Mesenchymal stem cell (in vitro differentiated cells and primary cell): Measurements from ENCODE around the gene AVEN.

Experiments
- DNase-seq: peaks from one replicate; pipeline ENCODE4 v3.0.0-alpha.2; 2013
- H2AFZ ChIP-seq: one replicate; pipeline ENCODE4 v1.6.1; 2013; ENCODE audit warnings: low read depth, mild to moderate bottlenecking, control low read depth, inconsistent platforms, low read length, moderate library complexity
- H2AK5ac ChIP-seq: 2 replicates; pipeline ENCODE4 v1.6.1; 2013; ENCODE audit warnings: low read length, moderate library complexity, mild to moderate bottlenecking, inconsistent platforms; ENCODE audit not compliant: severe bottlenecking
- H2BK120ac ChIP-seq: one replicate; pipeline ENCODE4 v1.6.1; 2013; ENCODE audit warnings: low read depth, mild to moderate bottlenecking, inconsistent platforms, low read length, moderate library complexity
- H2BK12ac ChIP-seq, 2 experiments: one replicate each; pipeline ENCODE4 v1.6.1; 2013; ENCODE audit warnings: inconsistent platforms in 2 of 2, low read length in 2 of 2, mild to moderate bottlenecking in 2 of 2, moderate library complexity in 2 of 2, control low read depth in 1 of 2
- H2BK15ac ChIP-seq: one replicate; pipeline ENCODE4 v1.6.1; 2013; ENCODE audit warnings: mild to moderate bottlenecking, low read depth, inconsistent platforms; ENCODE audit not compliant: poor library complexity, severe bottlenecking
- H2BK5ac ChIP-seq: 2 replicates; pipeline ENCODE4 v1.6.1; 2013; ENCODE audit warnings: low read depth, mild to moderate bottlenecking, low read length, control low read depth, inconsistent platforms; ENCODE audit not compliant: poor library complexity, severe bottlenecking
- H3K14ac ChIP-seq, 2 experiments: one replicate each; pipeline ENCODE4 v1.6.1; 2013; ENCODE audit warnings: inconsistent platforms in 2 of 2, low read length in 2 of 2, control low read depth in 1 of 2, mild to moderate bottlenecking in 1 of 2, moderate library complexity in 1 of 2
- H3K18ac ChIP-seq, 2 experiments: one replicate each; pipeline ENCODE4 v1.6.1; 2013; ENCODE audit warnings: inconsistent platforms in 2 of 2, low read length in 2 of 2, control low read depth in 1 of 2, low read depth in 1 of 2, mild to moderate bottlenecking in 1 of 2
- H3K23ac ChIP-seq, 2 experiments: one replicate each; pipeline ENCODE4 v1.6.1; 2013; ENCODE audit warnings: inconsistent platforms in 2 of 2, low read length in 2 of 2, mild to moderate bottlenecking in 2 of 2, moderate library complexity in 2 of 2, control low read depth in 1 of 2
- H3K27ac ChIP-seq: 2 replicates; pipeline ENCODE4 v1.5.1; 2013; ENCODE audit warnings: mild to moderate bottlenecking, moderate library complexity, low read length, control low read depth, inconsistent platforms; ENCODE audit not compliant: poor library complexity, severe bottlenecking
- H3K27me3 ChIP-seq, 2 experiments: 2 replicates each; pipeline versions ENCODE4 v1.6.1 to v1.7.0; 2013; ENCODE audit warnings: low read length in 2 of 2, mild to moderate bottlenecking in 2 of 2, moderate library complexity in 2 of 2, control low read depth in 1 of 2, inconsistent platforms in 1 of 2; ENCODE audit not compliant: control insufficient read depth in 1 of 2, insufficient read depth in 1 of 2
- H3K36me3 ChIP-seq, 2 experiments: 2 replicates each; pipeline versions ENCODE4 v1.6.1 to v1.7.0; 2013; ENCODE audit warnings: low read length in 2 of 2, control low read depth in 1 of 2, inconsistent platforms in 1 of 2, low read depth in 1 of 2, mild to moderate bottlenecking in 1 of 2; ENCODE audit not compliant: insufficient read depth in 2 of 2, control insufficient read depth in 1 of 2
- H3K4ac ChIP-seq, 2 experiments: one replicate each; pipeline ENCODE4 v1.6.1; 2013; ENCODE audit warnings: inconsistent platforms in 2 of 2, low read length in 2 of 2, mild to moderate bottlenecking in 2 of 2, moderate library complexity in 2 of 2, control low read depth in 1 of 2, low read depth in 1 of 2
- H3K4me1 ChIP-seq: 2 replicates; pipeline ENCODE4 v1.6.1; 2013; ENCODE audit warnings: low read depth, low read length, control low read depth; ENCODE audit not compliant: control insufficient read depth, insufficient read depth
- H3K4me2 ChIP-seq: 2 replicates; pipeline ENCODE4 v1.6.1; 2013; ENCODE audit warnings: low read length, mild to moderate bottlenecking, inconsistent platforms; ENCODE audit not compliant: poor library complexity, severe bottlenecking
- H3K4me3 ChIP-seq, 2 experiments: 2 replicates each; pipeline versions ENCODE4 v1.5.1 to v1.7.0; 2013; ENCODE audit warnings: low read length in 2 of 2, mild to moderate bottlenecking in 2 of 2, control low read depth in 1 of 2, low read depth in 1 of 2; ENCODE audit not compliant: insufficient read depth in 1 of 2
- H3K79me1 ChIP-seq: replicated peaks from 2 replicates; pipeline ENCODE4 v1.6.1; 2013; ENCODE audit warnings: mild to moderate bottlenecking, control low read depth, low read length, inconsistent platforms; ENCODE audit not compliant: poor library complexity, severe bottlenecking
- H3K9ac ChIP-seq: 2 replicates; pipeline ENCODE4 v1.7.0; 2013; ENCODE audit warnings: mild to moderate bottlenecking, low read length, moderate library complexity
- H3K9me3 ChIP-seq: 2 replicates; pipeline ENCODE4 v1.7.0; 2013; ENCODE audit warnings: mild to moderate bottlenecking, low read length; ENCODE audit not compliant: control insufficient read depth
- H4K8ac ChIP-seq: one replicate; pipeline ENCODE4 v1.6.1; 2013; ENCODE audit warnings: inconsistent platforms, mild to moderate bottlenecking, low read length, moderate library complexity
- H4K91ac ChIP-seq: one replicate; pipeline ENCODE4 v1.6.1; 2013; ENCODE audit warnings: mild to moderate bottlenecking, low read length, inconsistent platforms
- WGBS: methylation state at CpG from one replicate; pipeline ENCODE4 v1.1.7; 2013; ENCODE audit warnings: mixed read lengths; 5-methylcytosine and 5-hydroxymethylcytosine counted together

Gene AVEN

GRCh38 chr15:34043391-34043790 lies 4.4 kb upstream of the AVEN start:
- no peak overlapping the region for H3K14ac ChIP-seq
- H3K23ac ChIP-seq, result no peak overlapping the region
- H3K9ac ChIP-seq, result no peak overlapping the region
- H2AFZ ChIP-seq, result no peak overlapping the region
- H2BK5ac ChIP-seq, result no peak overlapping the region
- no peak overlapping the region for H4K8ac ChIP-seq
- H3K4me3 ChIP-seq, result no peak overlapping the region
- H2BK15ac ChIP-seq, result no peak overlapping the region
- no peak overlapping the region for H2BK12ac ChIP-seq
- no peak overlapping the region for H3K4ac ChIP-seq
- H2BK120ac ChIP-seq, result no peak overlapping the region
- H3K4me2 ChIP-seq, result no peak overlapping the region
- H3K27me3 ChIP-seq, result no peaks in the 10 kb centered on the region
- peak; percentile 26 for DNase-seq
- no peaks in the 10 kb centered on the region for H3K36me3 ChIP-seq
- H3K4me1 ChIP-seq, result peaks cover 15% of the 10 kb centered on the region
- no peak overlapping the region for H2AK5ac ChIP-seq
- H3K9me3 ChIP-seq, result no peaks in the 10 kb centered on the region
- no peaks in the 10 kb centered on the region for H3K79me1 ChIP-seq
- no CpG with 5 or more reads among the region's 1 CpG for WGBS
- H3K27ac ChIP-seq, result no peak overlapping the region
- H4K91ac ChIP-seq, result no peak overlapping the region
- no peak overlapping the region for H3K18ac ChIP-seq

GRCh38 chr15:34039790-34040113 lies 748 bp upstream of the AVEN start:
- 100% methylated on average over 1 of the region's 1 CpG for WGBS
- DNase-seq, result no peak
- H2AFZ ChIP-seq, result no peak overlapping the region
- no peak overlapping the region for H2BK15ac ChIP-seq
- peak overlapping the region; percentile 97 for H3K9ac ChIP-seq
- no peak overlapping the region for H4K91ac ChIP-seq
- no peak overlapping the region for H3K4ac ChIP-seq
- peaks cover 2% of the 10 kb centered on the region for H3K4me1 ChIP-seq
- no peak overlapping the region for H2BK120ac ChIP-seq
- H2BK5ac ChIP-seq, result no peak overlapping the region
- H3K27me3 ChIP-seq, result no peaks in the 10 kb centered on the region
- H3K79me1 ChIP-seq, result no peaks in the 10 kb centered on the region
- no peak overlapping the region for H3K18ac ChIP-seq
- no peak overlapping the region for H2BK12ac ChIP-seq
- no peak overlapping the region for H3K14ac ChIP-seq
- no peak overlapping the region for H3K27ac ChIP-seq
- no peaks in the 10 kb centered on the region for H3K36me3 ChIP-seq
- peak overlapping the region; percentile 60 for H3K4me2 ChIP-seq
- peak overlapping the region in 1 of 2 experiments; percentile 96 for H3K4me3 ChIP-seq
- H3K23ac ChIP-seq, result no peak overlapping the region
- peak overlapping the region; percentile 10 for H2AK5ac ChIP-seq
- H3K9me3 ChIP-seq, result no peaks in the 10 kb centered on the region
- H4K8ac ChIP-seq, result no peak overlapping the region

GRCh38 chr15:34038023-34038870 lies 757 bp downstream of the AVEN start:
- peak overlapping the region; percentile 98 for H2BK5ac ChIP-seq
- H3K27me3 ChIP-seq, result no peaks in the 10 kb centered on the region
- peak overlapping the region; percentile 69 for H3K4me2 ChIP-seq
- H3K79me1 ChIP-seq, result peaks cover 5% of the 10 kb centered on the region
- H2BK120ac ChIP-seq, result peak overlapping the region; percentile 85
- peak overlapping the region; percentile 94 for H4K8ac ChIP-seq
- H3K4me1 ChIP-seq, result peaks cover 2% of the 10 kb centered on the region
- H3K9ac ChIP-seq, result peak overlapping the region; percentile 97
- H3K36me3 ChIP-seq, result no peaks in the 10 kb centered on the region
- no peaks in the 10 kb centered on the region for H3K9me3 ChIP-seq
- peak overlapping the region; percentile 97 for H2AFZ ChIP-seq
- peak overlapping the region; percentile 86 to 95 for H3K14ac ChIP-seq
- H3K23ac ChIP-seq, result peak overlapping the region; percentile 1 to 23
- H2BK12ac ChIP-seq, result peak overlapping the region; percentile 78 to 96
- H3K27ac ChIP-seq, result peak overlapping the region; percentile 96
- peak overlapping the region; percentile 93 for H2BK15ac ChIP-seq
- H2AK5ac ChIP-seq, result no peak overlapping the region
- DNase-seq, result peak; percentile 75
- WGBS, result 2% methylated on average over 40 of the region's 70 CpGs
- peak overlapping the region; percentile 97 for H4K91ac ChIP-seq
- H3K4ac ChIP-seq, result peak overlapping the region; percentile 94 to 96
- peak overlapping the region; percentile 96 to 98 for H3K18ac ChIP-seq
- peak overlapping the region; percentile 96 for H3K4me3 ChIP-seq

- no peak overlapping the region for H2BK120ac ChIP-seq
- H3K4me1 ChIP-seq, result no peaks in the 10 kb centered on the region
- no peak overlapping the region for H4K8ac ChIP-seq
- no peak overlapping the region for H3K4ac ChIP-seq
- no peak overlapping the region for H2BK12ac ChIP-seq
- H3K23ac ChIP-seq, result no peak overlapping the region
- H3K36me3 ChIP-seq, result no peaks in the 10 kb centered on the region
- no peak overlapping the region for H3K9ac ChIP-seq
- H3K79me1 ChIP-seq, result peaks cover 24% of the 10 kb centered on the region
- WGBS, result 88% methylated on average over 8 of the region's 10 CpGs
- DNase-seq, result no peak
- H3K27ac ChIP-seq, result no peak overlapping the region
- H4K91ac ChIP-seq, result no peak overlapping the region
- H2BK15ac ChIP-seq, result no peak overlapping the region
- H3K18ac ChIP-seq, result no peak overlapping the region
- no peak overlapping the region for H2AFZ ChIP-seq
- H3K4me2 ChIP-seq, result no peak overlapping the region
- no peaks in the 10 kb centered on the region for H3K9me3 ChIP-seq
- no peak overlapping the region for H3K14ac ChIP-seq
- H3K4me3 ChIP-seq, result no peak overlapping the region
- H2AK5ac ChIP-seq, result no peak overlapping the region
- H2BK5ac ChIP-seq, result no peak overlapping the region
- no peaks in the 10 kb centered on the region for H3K27me3 ChIP-seq
Observed at GRCh38 chr15:34031987-34032760, 6.8 kb downstream of the AVEN start.
